HG03175 (cell line): ENCODE measurements around the gene JPT2.
"Not testable (repeated sequence)": the region's sequence is repeated elsewhere in the genome, so short reads cannot be mapped to it uniquely, and the experiment has no call there.

ENCODE experiments used
- ATAC-seq: cut with Tn5 transposase; IDR thresholded peaks from one replicate; pipeline ENCODE4 v1.9.1; 2021; ENCODE audit warnings: mild to moderate bottlenecking, moderate library complexity; ENCODE audit not compliant: unreplicated experiment

Gene JPT2

GRCh38 chr16:1727651-1728624 lies 49.9 kb downstream of the JPT2 start:
- ATAC-seq, result no peak

- ATAC-seq, result no peak
Observed at GRCh38 chr16:1729026-1729425, 50.9 kb downstream of the JPT2 start.

GRCh38 chr16:1729445-1729844 lies 51.4 kb downstream of the JPT2 start:
- ATAC-seq, result no peak

- ATAC-seq, result no peak
Observed at GRCh38 chr16:1731073-1731472, 53.0 kb downstream of the JPT2 start.

GRCh38 chr16:1731603-1732002 lies 53.5 kb downstream of the JPT2 start:
- no peak for ATAC-seq

- no peak for ATAC-seq
Observed at GRCh38 chr16:1732071-1732470, 54.0 kb downstream of the JPT2 start.

GRCh38 chr16:1732551-1732987 lies 54.5 kb downstream of the JPT2 start:
- ATAC-seq, result not testable (repeated sequence)

- ATAC-seq, result no peak
Observed at GRCh38 chr16:1734123-1734522, 56.0 kb downstream of the JPT2 start.

- no peak for ATAC-seq
Observed at GRCh38 chr16:1734816-1735215, 56.7 kb downstream of the JPT2 start.

- no peak for ATAC-seq
Observed at GRCh38 chr16:1740234-1740633, 62.2 kb downstream of the JPT2 start.

- no peak for ATAC-seq
Observed at GRCh38 chr16:1740781-1741490, 62.9 kb downstream of the JPT2 start.

GRCh38 chr16:1741553-1742165 lies 63.6 kb downstream of the JPT2 start:
- no peak for ATAC-seq

- ATAC-seq, result no peak
Observed at GRCh38 chr16:1743376-1744337, 65.6 kb downstream of the JPT2 start.

GRCh38 chr16:1744338-1744840 lies 66.3 kb downstream of the JPT2 start:
- ATAC-seq, result no peak

- ATAC-seq, result no peak
Observed at GRCh38 chr16:1745181-1745899, 67.3 kb downstream of the JPT2 start.

- no peak for ATAC-seq
Observed at GRCh38 chr16:1745900-1746692, 68.0 kb downstream of the JPT2 start.

- ATAC-seq, result no peak
Observed at GRCh38 chr16:1746693-1747195, 68.7 kb downstream of the JPT2 start.

GRCh38 chr16:1747934-1748333 lies 69.9 kb downstream of the JPT2 start:
- no peak for ATAC-seq
